SK-N-SH treated with all-trans-retinoic acid at 6 μM for 48 hours (cell line): ENCODE measurements around the gene CCDC87.

ENCODE experiments used
- ARNTL ChIP-seq: fragments of 450-650 bp; formaldehyde crosslinking; IDR thresholded peaks from 2 replicates; pipeline ENCODE4 v1.5.0; 2020; ENCODE audit warnings: low read depth, mild to moderate bottlenecking, moderate library complexity, borderline replicate concordance
- CSDC2 ChIP-seq: fragments of 250-450 bp; sonication (Bioruptor Pico); IDR thresholded peaks from 2 replicates; pipeline ENCODE4 v1.5.0; 2020; ENCODE audit warnings: mild to moderate bottlenecking, moderate library complexity
- GLIS3 ChIP-seq: fragments of 250-450 bp; sonication (Bioruptor Pico); IDR thresholded peaks from 2 replicates; pipeline ENCODE4 v1.5.0; 2020; ENCODE audit warnings: mild to moderate bottlenecking, moderate library complexity
- PPARA ChIP-seq: fragments of 250-450 bp; sonication (Bioruptor Pico); IDR thresholded peaks from 2 replicates; pipeline ENCODE4 v1.5.0; 2020; ENCODE audit warnings: mild to moderate bottlenecking, borderline replicate concordance
- RARB ChIP-seq: fragments of 250-450 bp; sonication (Bioruptor Pico); IDR thresholded peaks from 2 replicates; pipeline ENCODE4 v1.8.0; 2021; ENCODE audit warnings: mild to moderate bottlenecking, moderate library complexity
- ZFP3 ChIP-seq: fragments of 250-450 bp; sonication (Bioruptor Pico); IDR thresholded peaks from 2 replicates; pipeline ENCODE4 v1.5.0; 2020; ENCODE audit warnings: mild to moderate bottlenecking, moderate library complexity
- ZFP30 ChIP-seq: fragments of 450-650 bp; formaldehyde crosslinking; IDR thresholded peaks from 2 replicates; pipeline ENCODE4 v1.5.0; 2022; ENCODE audit warnings: mild to moderate bottlenecking, moderate library complexity
- ZNF565 ChIP-seq: fragments of 450-650 bp; formaldehyde crosslinking; conservative IDR thresholded peaks from 2 replicates; pipeline ENCODE4 v1.5.0; 2020; ENCODE audit warnings: low read depth, mild to moderate bottlenecking, moderate library complexity
- ZNF8 ChIP-seq: fragments of 450-650 bp; formaldehyde crosslinking; IDR thresholded peaks from 2 replicates; pipeline ENCODE4 v1.5.0; 2020; ENCODE audit warnings: mild to moderate bottlenecking, moderate library complexity
- TF ChIP-seq, protein P1 (sequence below): fragments of 250-450 bp; sonication (Bioruptor Pico); IDR thresholded peaks from 2 replicates; pipeline ENCODE4 v1.5.1; 2020; ENCODE audit warnings: low read depth, mild to moderate bottlenecking, moderate library complexity

DNA sequence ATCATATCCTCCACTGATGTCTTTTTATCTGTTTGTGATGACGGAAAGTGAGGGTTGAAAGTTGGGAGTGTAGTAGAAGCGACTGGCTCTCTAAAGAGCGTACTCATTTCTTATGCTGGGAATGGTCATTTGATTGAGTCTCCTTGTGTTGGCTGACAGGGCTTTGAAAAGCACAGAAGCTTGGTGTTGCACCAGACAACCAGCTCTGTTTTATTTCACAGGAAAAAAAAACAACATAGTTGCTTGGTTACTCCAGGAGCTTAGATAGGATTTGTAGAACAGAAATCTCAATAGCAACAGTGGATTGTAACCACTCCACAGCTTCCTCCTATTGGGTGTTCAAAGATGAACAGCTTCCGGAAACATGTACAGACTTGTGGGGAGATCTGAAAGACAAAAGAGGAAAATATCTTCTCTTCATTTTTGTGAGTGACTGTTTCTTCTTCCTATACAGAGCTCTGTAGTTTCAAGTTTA is 26.3 kb upstream of the CCDC87 start:
- TF ChIP-seq ZFP30: no peak
- TF ChIP-seq ARNTL (CRISPR knock-in tag): no peak
- TF ChIP-seq ZNF565 (CRISPR knock-in tag): no peak
- TF ChIP-seq PPARA: no peak
- TF ChIP-seq, protein P1, sequence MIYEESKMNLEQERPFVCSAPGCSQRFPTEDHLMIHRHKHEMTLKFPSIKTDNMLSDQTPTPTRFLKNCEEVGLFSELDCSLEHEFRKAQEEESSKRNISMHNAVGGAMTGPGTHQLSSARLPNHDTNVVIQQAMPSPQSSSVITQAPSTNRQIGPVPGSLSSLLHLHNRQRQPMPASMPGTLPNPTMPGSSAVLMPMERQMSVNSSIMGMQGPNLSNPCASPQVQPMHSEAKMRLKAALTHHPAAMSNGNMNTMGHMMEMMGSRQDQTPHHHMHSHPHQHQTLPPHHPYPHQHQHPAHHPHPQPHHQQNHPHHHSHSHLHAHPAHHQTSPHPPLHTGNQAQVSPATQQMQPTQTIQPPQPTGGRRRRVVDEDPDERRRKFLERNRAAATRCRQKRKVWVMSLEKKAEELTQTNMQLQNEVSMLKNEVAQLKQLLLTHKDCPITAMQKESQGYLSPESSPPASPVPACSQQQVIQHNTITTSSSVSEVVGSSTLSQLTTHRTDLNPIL: no peak
- TF ChIP-seq ZFP3 (CRISPR knock-in tag): no peak
- TF ChIP-seq CSDC2: no peak
- TF ChIP-seq ZNF8 (CRISPR knock-in tag): no peak
- no peak for TF ChIP-seq GLIS3 (CRISPR knock-in tag)
- TF ChIP-seq RARB (CRISPR knock-in tag): no peak
